Common myeloid progenitor, CD34-positive (primary cell): Measurements from ENCODE around the gene DHRS13.

ENCODE experiments used
- CTCF ChIA-PET: fragments of 350-600 bp; sonication (Branson Sonifier 250); formaldehyde crosslinking; loops from one replicate; lab custom pipeline; 2021; ENCODE audit warnings: antibody characterized with exemption; lab: Charles Lee
- POLR2A ChIA-PET: fragments of 350-600 bp; sonication (Branson Sonifier 250); formaldehyde crosslinking; loops from one replicate; lab custom pipeline; 2021; ENCODE audit warnings: antibody characterized with exemption; lab: Charles Lee
- DNase-seq, 3 donors: peaks; one replicate each; pipeline versions ENCODE4 v3.0.0 to v3.0.0-alpha.2; 2013
- H3K27ac ChIP-seq, 2 experiments: 1 replicate in 1 of 2; 2 replicates in 1 of 2; pipeline ENCODE4 v1.7.0; 2013; ENCODE audit warnings: inconsistent platforms in 2 of 2, low read length in 2 of 2, mild to moderate bottlenecking in 2 of 2, low read depth in 1 of 2, moderate library complexity in 1 of 2; ENCODE audit not compliant: severe bottlenecking in 2 of 2, insufficient read depth in 1 of 2, poor library complexity in 1 of 2
- H3K27me3 ChIP-seq, 5 experiments: replicated peaks in 2 of 5; 1 replicate in 3 of 5; 2 replicates in 2 of 5; pipeline versions ENCODE4 v1.6.1 to v1.7.0; 2013; ENCODE audit warnings: low read length in 4 of 5, mild to moderate bottlenecking in 2 of 5, moderate library complexity in 2 of 5, inconsistent platforms in 1 of 5; ENCODE audit not compliant: insufficient read depth in 5 of 5, control insufficient read depth in 4 of 5
- H3K36me3 ChIP-seq, 4 experiments: 1 replicate in 2 of 4; 2 replicates in 2 of 4; pipeline versions ENCODE4 v1.6.1 to v1.7.0; 2013; ENCODE audit warnings: low read length in 3 of 4, control low read depth in 1 of 4, mild to moderate bottlenecking in 1 of 4; ENCODE audit not compliant: control insufficient read depth in 4 of 4, insufficient read depth in 4 of 4
- H3K4me1 ChIP-seq, 4 experiments: 1 replicate in 3 of 4; 2 replicates in 1 of 4; pipeline versions ENCODE4 v1.6.1 to v1.7.1; 2013; ENCODE audit warnings: low read length in 3 of 4, mild to moderate bottlenecking in 3 of 4, control low read depth in 1 of 4, inconsistent platforms in 1 of 4, moderate library complexity in 1 of 4; ENCODE audit not compliant: control insufficient read depth in 4 of 4, insufficient read depth in 4 of 4; ENCODE audit errors: control extremely low read depth in 1 of 4
- H3K4me3 ChIP-seq, 7 experiments: 1 replicate in 4 of 7; 2 replicates in 3 of 7; pipeline versions ENCODE4 v1.5.1 to v1.7.0; 2013; ENCODE audit warnings: mild to moderate bottlenecking in 7 of 7, low read length in 6 of 7, moderate library complexity in 6 of 7, inconsistent platforms in 2 of 7, low read depth in 2 of 7, control low read depth in 1 of 7; ENCODE audit not compliant: insufficient read depth in 4 of 7, control insufficient read depth in 1 of 7; ENCODE audit errors: extremely low read depth in 1 of 7
- H3K9me3 ChIP-seq, 5 experiments: 1 replicate in 4 of 5; 2 replicates in 1 of 5; pipeline versions ENCODE4 v1.6.1 to v1.7.1; 2013; ENCODE audit warnings: low read length in 4 of 5, mild to moderate bottlenecking in 2 of 5, inconsistent platforms in 1 of 5, low read depth in 1 of 5, moderate library complexity in 1 of 5; ENCODE audit not compliant: control insufficient read depth in 4 of 5, insufficient read depth in 2 of 5; ENCODE audit errors: control extremely low read depth in 1 of 5
- WGBS: methylation state at CpG from one replicate; pipeline ENCODE4 v1.1.5; 2013; ENCODE audit not compliant: insufficient coverage; 5-methylcytosine and 5-hydroxymethylcytosine counted together

Gene DHRS13

DNA sequence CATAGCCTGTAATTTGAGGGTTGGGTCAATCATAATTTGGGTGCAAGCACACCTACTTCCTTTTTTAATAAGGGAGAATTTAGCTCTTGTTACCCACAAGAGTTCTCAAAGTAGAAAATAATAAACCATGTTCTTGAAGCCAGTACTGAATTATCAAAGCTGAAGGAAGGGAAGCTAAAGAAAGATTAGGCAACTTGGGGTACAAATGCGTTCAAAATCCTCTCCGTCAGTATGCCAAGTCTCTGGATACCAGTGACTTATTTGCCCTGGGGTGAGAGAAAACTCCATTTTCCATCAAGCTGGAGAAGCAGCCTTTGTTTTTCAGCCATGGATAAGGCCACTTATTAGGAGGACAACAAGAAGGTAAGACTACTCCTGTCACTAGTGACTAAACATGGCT, 23.5 kb upstream of the DHRS13 start:
- Histone ChIP-seq H3K4me1 (peaks cover 26 to 47% (median 34%) of the 10 kb centered on the region in 4 experiments), H3K27ac (peak overlapping the region; percentile 95 to 96), H3K4me3 (peak overlapping the region in 4 of 7 experiments; percentile 19 to 75 (median 40)), H3K36me3 (peaks cover 8 to 49% (median 17%) of the 10 kb centered on the region in 4 experiments), H3K9me3 (no peaks in the 10 kb centered on the region), H3K27me3 (no peaks in the 10 kb centered on the region)
- no peak for DNase-seq
- ChIA-PET CTCF (interaction anchor here (1.1 to 16.2 kb wide), 8 partner anchors 10 to 39 kb away, joined by 4 to 216 read pairs (median 14); partner anchors contain the start of gene DHRS13), POLR2A (interaction anchor here (1.5 to 2.8 kb wide), 5 partner anchors 19 to 27 kb away, joined by 8 to 23 read pairs (median 11); partner anchors contain the start of gene PHF12)
- WGBS: 6% methylated on average over 2 of the region's 2 CpGs

GRCh38 chr17:28925912-28926365, 23.1 kb upstream of the DHRS13 start:
- POLR2A ChIA-PET: interaction anchor here (1.5 to 2.8 kb wide), 5 partner anchors 19 to 28 kb away, joined by 8 to 23 read pairs (median 11); partner anchors contain the start of gene PHF12
- H3K4me1 ChIP-seq: peaks cover 26 to 47% (median 34%) of the 10 kb centered on the region in 4 experiments
- peak overlapping the region in 6 of 7 experiments; percentile 25 to 75 (median 45) for H3K4me3 ChIP-seq
- no peaks in the 10 kb centered on the region for H3K9me3 ChIP-seq
- peak; percentile 95 to 98 (median 96) for DNase-seq
- CTCF ChIA-PET: interaction anchor here (1.1 to 16.2 kb wide), 8 partner anchors 10 to 40 kb away, joined by 4 to 216 read pairs (median 14); partner anchors contain the start of gene DHRS13
- H3K27me3 ChIP-seq: no peaks in the 10 kb centered on the region
- H3K36me3 ChIP-seq: peaks cover 8 to 53% (median 21%) of the 10 kb centered on the region in 4 experiments
- WGBS: no CpG with 5 or more reads among the region's 2 CpGs
- peak overlapping the region; percentile 95 to 96 for H3K27ac ChIP-seq

DNA sequence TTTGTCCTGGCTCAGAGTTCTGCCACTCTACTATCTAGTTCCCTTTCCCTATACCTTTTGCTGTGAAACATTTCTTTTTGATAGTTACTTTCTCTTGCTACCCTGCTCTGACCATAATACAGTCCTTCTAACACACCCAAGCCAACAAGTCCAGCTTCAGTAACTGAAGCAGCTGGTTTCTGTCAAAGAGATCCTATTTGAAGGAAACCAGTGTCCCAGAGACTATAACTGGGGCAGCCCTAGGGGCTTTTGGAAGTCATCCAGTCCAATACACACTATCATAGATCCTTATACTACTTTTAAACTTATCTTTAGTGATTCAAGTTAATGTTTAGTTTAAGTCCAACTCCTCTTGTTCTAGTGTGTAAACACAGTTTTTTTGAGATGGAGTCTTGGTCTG, 17.3 kb upstream of the DHRS13 start:
- Histone ChIP-seq H3K9me3 (no peaks in the 10 kb centered on the region), H3K27ac (no peak overlapping the region), H3K4me1 (peaks cover 3 to 17% (median 10%) of the 10 kb centered on the region in 4 experiments), H3K4me3 (no peak overlapping the region), H3K27me3 (no peaks in the 10 kb centered on the region), H3K36me3 (peaks cover 19 to 82% (median 64%) of the 10 kb centered on the region in 4 experiments)
- ChIA-PET CTCF (interaction anchor here (1.4 to 16.2 kb wide), 3 partner anchors 10 to 32 kb away, joined by 5 to 216 read pairs (median 9); partner anchors contain the start of gene DHRS13), POLR2A (no interaction called here)
- no peak for DNase-seq

GRCh38 chr17:28918295-28918694, 15.4 kb upstream of the DHRS13 start:
- H3K36me3 ChIP-seq: peaks cover 21 to 89% (median 71%) of the 10 kb centered on the region in 4 experiments
- 92% methylated on average over 2 of the region's 2 CpGs for WGBS
- H3K4me1 ChIP-seq: no peaks in the 10 kb centered on the region
- CTCF ChIA-PET: interaction anchor here (1.0 to 17.7 kb wide), 11 partner anchors 5 to 192 kb away, joined by 3 to 216 read pairs (median 5); partner anchors contain the start of genes DHRS13, FAM222B and TLCD1
- H3K27ac ChIP-seq: no peak overlapping the region
- no peak for DNase-seq
- no peaks in the 10 kb centered on the region for H3K27me3 ChIP-seq
- no peaks in the 10 kb centered on the region for H3K9me3 ChIP-seq
- no peak overlapping the region for H3K4me3 ChIP-seq
- POLR2A ChIA-PET: no interaction called here

- ChIA-PET POLR2A (no interaction called here), CTCF (interaction anchor here (1.1 to 17.7 kb wide), 11 partner anchors 6 to 191 kb away, joined by 3 to 216 read pairs (median 5); partner anchors contain the start of genes DHRS13 and TLCD1)
- H3K27ac ChIP-seq: no peak overlapping the region
- 100% methylated on average over 2 of the region's 5 CpGs for WGBS
- H3K36me3 ChIP-seq: peaks cover 21 to 92% (median 76%) of the 10 kb centered on the region in 4 experiments
- H3K27me3 ChIP-seq: no peaks in the 10 kb centered on the region
- H3K4me3 ChIP-seq: no peak overlapping the region
- H3K4me1 ChIP-seq: no peaks in the 10 kb centered on the region
- DNase-seq: no peak
- no peaks in the 10 kb centered on the region for H3K9me3 ChIP-seq
Observed at GRCh38 chr17:28917465-28917864, 14.6 kb upstream of the DHRS13 start.

DNA sequence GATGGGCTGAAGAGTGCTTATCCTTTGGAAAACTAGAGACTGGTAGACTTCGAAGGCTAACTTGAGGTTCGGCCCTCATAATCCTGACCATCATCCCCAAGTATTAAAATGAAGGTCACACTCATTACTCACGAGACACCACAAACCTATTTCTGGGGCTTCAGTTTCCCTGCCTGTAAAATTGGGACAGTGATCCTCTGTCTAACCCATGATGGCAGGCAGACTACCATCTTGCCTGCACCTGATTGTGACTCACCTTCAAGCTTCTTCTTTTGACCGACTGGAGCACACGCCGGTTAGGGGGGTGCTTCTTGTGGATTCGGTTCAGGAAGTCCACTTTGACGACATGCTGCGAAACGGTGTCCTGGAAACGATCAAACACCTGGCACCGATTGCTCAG, 14.2 kb upstream of the DHRS13 start:
- 95% methylated on average over 12 of the region's 12 CpGs for WGBS
- ChIA-PET CTCF (interaction anchor here (0.7 to 17.7 kb wide), 14 partner anchors 6 to 190 kb away, joined by 3 to 216 read pairs (median 6); partner anchors contain the start of genes DHRS13 and TLCD1), POLR2A (no interaction called here)
- DNase-seq: no peak
- no peak overlapping the region for H3K27ac ChIP-seq
- no peaks in the 10 kb centered on the region for H3K4me1 ChIP-seq
- H3K27me3 ChIP-seq: no peaks in the 10 kb centered on the region
- H3K4me3 ChIP-seq: no peak overlapping the region
- H3K36me3 ChIP-seq: peaks cover 22 to 92% (median 78%) of the 10 kb centered on the region in 4 experiments
- no peaks in the 10 kb centered on the region for H3K9me3 ChIP-seq
